Measurements from ENCODE around the gene ATP10B.

The ATP10B gene

GRCh38 chr5:160747987-160748386 is 104.0 kb downstream of the ATP10B start:
- H3K36me3 ChIP-seq, result no peaks in the 10 kb centered on the region
- H3K27me3 ChIP-seq (ENCODE audit: insufficient read depth, low read depth, severe bottlenecking), result peaks cover 81% of the 10 kb centered on the region
- no peak for TF ChIP-seq CTCF (IDR thresholded peaks at IDR 0.05; ENCODE audit: low read depth, low read length)
- DNase-seq, result no peak
- H3K9me3 ChIP-seq (ENCODE audit: severe bottlenecking), result no peaks in the 10 kb centered on the region
- H3K27ac ChIP-seq, result no peak overlapping the region
- no peak overlapping the region for H3K4me3 ChIP-seq (ENCODE audit: low read depth, low read length)

GRCh38 chr5:160747559-160747958 is 104.5 kb downstream of the ATP10B start:
- H3K27ac ChIP-seq, result no peak overlapping the region
- no peaks in the 10 kb centered on the region for H3K9me3 ChIP-seq (ENCODE audit: severe bottlenecking)

GRCh38 chr5:160744268-160745101 is 107.5 kb downstream of the ATP10B start:
- Histone ChIP-seq H3K9me3 (ENCODE audit: severe bottlenecking) (no peaks in the 10 kb centered on the region), H3K36me3 (no peaks in the 10 kb centered on the region), H3K27me3 (ENCODE audit: insufficient read depth, low read depth, severe bottlenecking) (peaks cover 82% of the 10 kb centered on the region), H3K4me3 (ENCODE audit: low read depth, low read length) (no peak overlapping the region), H3K27ac (no peak overlapping the region)
- no peak for DNase-seq
- no peak for TF ChIP-seq CTCF (IDR thresholded peaks at IDR 0.05; ENCODE audit: low read depth, low read length)

More at GRCh38 chr5:160747559-160747958, 104.5 kb downstream of the ATP10B start:
- TF ChIP-seq CTCF (IDR thresholded peaks at IDR 0.05; ENCODE audit: low read depth, low read length), result no peak
- Histone ChIP-seq H3K36me3 (no peaks in the 10 kb centered on the region), H3K27me3 (ENCODE audit: insufficient read depth, low read depth, severe bottlenecking) (peaks cover 83% of the 10 kb centered on the region), H3K4me3 (ENCODE audit: low read depth, low read length) (no peak overlapping the region)
- DNase-seq, result no peak

GRCh38 chr5:160743027-160743426 is 109.0 kb downstream of the ATP10B start:
- H3K4me3 ChIP-seq (ENCODE audit: low read depth, low read length), result no peak overlapping the region
- DNase-seq, result no peak
- no peak overlapping the region for H3K27ac ChIP-seq
- H3K36me3 ChIP-seq, result no peaks in the 10 kb centered on the region
- H3K9me3 ChIP-seq (ENCODE audit: severe bottlenecking), result no peaks in the 10 kb centered on the region
- H3K27me3 ChIP-seq (ENCODE audit: insufficient read depth, low read depth, severe bottlenecking), result peaks cover 76% of the 10 kb centered on the region
- TF ChIP-seq CTCF (IDR thresholded peaks at IDR 0.05; ENCODE audit: low read depth, low read length), result no peak

GRCh38 chr5:160742446-160742845 is 109.6 kb downstream of the ATP10B start:
- TF ChIP-seq CTCF (IDR thresholded peaks at IDR 0.05; ENCODE audit: low read depth, low read length), result no peak
- H3K27me3 ChIP-seq (ENCODE audit: insufficient read depth, low read depth, severe bottlenecking), result peaks cover 70% of the 10 kb centered on the region
- H3K4me3 ChIP-seq (ENCODE audit: low read depth, low read length), result no peak overlapping the region
- H3K36me3 ChIP-seq, result no peaks in the 10 kb centered on the region
- H3K27ac ChIP-seq, result no peak overlapping the region
- no peak for DNase-seq
- H3K9me3 ChIP-seq (ENCODE audit: severe bottlenecking), result no peaks in the 10 kb centered on the region

All from WERI-Rb-1 (cell line).